ENCODE results near the gene SYNDIG1.

Gene SYNDIG1

DNA sequence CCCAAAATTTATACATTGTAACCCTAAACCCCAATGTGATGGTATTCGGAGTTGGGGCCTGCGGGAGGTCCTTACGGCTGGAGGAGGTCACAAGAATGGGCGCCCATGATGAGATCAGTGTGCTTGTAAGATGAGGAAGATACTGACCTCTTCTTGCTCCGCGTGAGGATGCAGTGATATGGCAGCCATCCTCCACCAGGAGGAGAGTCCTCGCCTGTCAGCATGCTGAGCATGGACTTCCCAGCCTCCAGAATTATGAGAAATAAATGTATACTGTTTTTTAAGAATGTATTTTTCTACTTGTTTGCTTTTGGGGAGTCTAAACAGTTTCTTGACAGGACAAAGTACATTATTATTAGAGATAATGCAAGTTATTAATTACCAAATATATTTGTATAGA lies 8.7 kb upstream of the SYNDIG1 start:
- TF ChIP-seq LEF1 (IDR thresholded peaks at IDR 0.05; ENCODE audit: borderline replicate concordance) (no peak), ZNF384 (IDR thresholded peaks at IDR 0.05) (no peak), FOXM1 (IDR thresholded peaks at IDR 0.05; ENCODE audit: borderline replicate concordance) (no peak), FOXK2 (IDR thresholded peaks at IDR 0.05) (no peak), NFRKB (IDR thresholded peaks at IDR 0.05) (no peak), L3MBTL2 (conservative IDR thresholded peaks at IDR 0.05) (no peak), CTBP1 (IDR thresholded peaks at IDR 0.05; ENCODE audit: borderline replicate concordance) (no peak), TARDBP (IDR thresholded peaks at IDR 0.05) (no peak), ARNT (IDR thresholded peaks at IDR 0.05) (no peak), BHLHE40 (IDR thresholded peaks at IDR 0.05; ENCODE audit: borderline replicate concordance) (no peak), SP1 (IDR thresholded peaks at IDR 0.05) (no peak), SUZ12 (IDR thresholded peaks at IDR 0.05) (no peak), HDGF (IDR thresholded peaks at IDR 0.05; ENCODE audit: borderline replicate concordance) (no peak), ELF4 (IDR thresholded peaks at IDR 0.05) (no peak), FOXA1 (IDR thresholded peaks at IDR 0.05) (no peak)
- TF ChIP-seq, protein P1, sequence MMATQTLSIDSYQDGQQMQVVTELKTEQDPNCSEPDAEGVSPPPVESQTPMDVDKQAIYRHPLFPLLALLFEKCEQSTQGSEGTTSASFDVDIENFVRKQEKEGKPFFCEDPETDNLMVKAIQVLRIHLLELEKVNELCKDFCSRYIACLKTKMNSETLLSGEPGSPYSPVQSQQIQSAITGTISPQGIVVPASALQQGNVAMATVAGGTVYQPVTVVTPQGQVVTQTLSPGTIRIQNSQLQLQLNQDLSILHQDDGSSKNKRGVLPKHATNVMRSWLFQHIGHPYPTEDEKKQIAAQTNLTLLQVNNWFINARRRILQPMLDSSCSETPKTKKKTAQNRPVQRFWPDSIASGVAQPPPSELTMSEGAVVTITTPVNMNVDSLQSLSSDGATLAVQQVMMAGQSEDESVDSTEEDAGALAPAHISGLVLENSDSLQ (IDR thresholded peaks at IDR 0.05) = no peak
- DNase-seq (ENCODE audit: extremely low spot score) = no peak
- ChIA-PET CTCF (no interaction called here), POLR2A (no interaction called here)

DNA sequence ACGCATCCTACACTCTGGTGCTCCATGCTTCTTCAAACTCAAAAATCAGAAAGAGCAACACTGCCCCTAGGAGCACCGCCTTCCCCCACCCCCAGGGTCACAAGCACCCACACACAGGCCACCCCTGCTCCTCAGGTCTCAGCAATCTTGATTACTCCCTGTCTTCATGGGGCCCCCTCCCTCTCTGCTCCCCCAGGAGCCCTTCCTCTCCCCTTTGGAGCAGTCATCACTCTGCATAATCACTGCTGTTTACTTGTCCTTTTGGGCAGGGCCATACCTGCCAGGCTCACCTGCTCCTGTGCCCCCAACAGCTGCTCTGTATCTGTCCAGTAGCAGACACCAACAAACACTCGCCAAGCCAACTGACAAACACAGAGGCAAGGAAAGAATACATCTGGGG lies 7.6 kb upstream of the SYNDIG1 start:
- TF ChIP-seq ARNT (IDR thresholded peaks at IDR 0.05) (no peak), L3MBTL2 (conservative IDR thresholded peaks at IDR 0.05) (no peak), FOXM1 (IDR thresholded peaks at IDR 0.05; ENCODE audit: borderline replicate concordance) (no peak), NFRKB (IDR thresholded peaks at IDR 0.05) (no peak)
- POLR2A ChIA-PET = no interaction called here
- CTCF ChIA-PET = no interaction called here
- no peak for DNase-seq (ENCODE audit: extremely low spot score)

DNA sequence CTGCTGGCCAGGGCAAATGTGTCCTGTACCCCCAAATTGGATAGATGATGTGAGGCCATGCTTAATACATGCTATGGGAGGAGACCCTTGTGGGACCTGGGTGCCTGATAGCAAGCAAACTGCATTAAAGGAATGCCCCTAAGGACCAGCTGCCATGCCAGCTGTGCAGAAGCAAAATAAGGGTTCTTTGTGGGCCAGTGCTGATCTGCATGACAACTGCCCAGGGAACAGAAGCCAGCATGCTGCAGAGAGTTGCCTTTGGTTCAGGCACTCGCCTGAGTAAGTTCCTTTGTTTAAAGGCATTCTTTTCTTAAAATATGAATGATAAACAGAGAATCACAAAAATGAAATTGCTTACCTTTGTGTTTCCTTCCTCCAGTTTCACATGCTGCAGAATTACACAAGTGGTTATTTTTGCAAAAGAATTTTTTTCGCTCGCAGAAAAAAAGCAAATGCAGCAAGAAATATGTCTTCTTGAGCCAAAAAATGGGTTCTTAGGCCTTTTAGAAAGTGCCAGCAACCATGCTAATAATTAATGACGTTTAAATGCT lies 6.9 kb upstream of the SYNDIG1 start:
- CTCF ChIA-PET = no interaction called here
- TF ChIP-seq ELF4 (IDR thresholded peaks at IDR 0.05) (no peak), ZNF384 (IDR thresholded peaks at IDR 0.05) (no peak), L3MBTL2 (conservative IDR thresholded peaks at IDR 0.05) (no peak), BHLHE40 (IDR thresholded peaks at IDR 0.05; ENCODE audit: borderline replicate concordance) (no peak), SUZ12 (IDR thresholded peaks at IDR 0.05) (no peak), NFRKB (IDR thresholded peaks at IDR 0.05) (no peak), ARNT (IDR thresholded peaks at IDR 0.05) (no peak), FOXM1 (IDR thresholded peaks at IDR 0.05; ENCODE audit: borderline replicate concordance) (no peak), TARDBP (IDR thresholded peaks at IDR 0.05) (no peak)
- TF ChIP-seq, protein P1 (IDR thresholded peaks at IDR 0.05) = no peak

DNA sequence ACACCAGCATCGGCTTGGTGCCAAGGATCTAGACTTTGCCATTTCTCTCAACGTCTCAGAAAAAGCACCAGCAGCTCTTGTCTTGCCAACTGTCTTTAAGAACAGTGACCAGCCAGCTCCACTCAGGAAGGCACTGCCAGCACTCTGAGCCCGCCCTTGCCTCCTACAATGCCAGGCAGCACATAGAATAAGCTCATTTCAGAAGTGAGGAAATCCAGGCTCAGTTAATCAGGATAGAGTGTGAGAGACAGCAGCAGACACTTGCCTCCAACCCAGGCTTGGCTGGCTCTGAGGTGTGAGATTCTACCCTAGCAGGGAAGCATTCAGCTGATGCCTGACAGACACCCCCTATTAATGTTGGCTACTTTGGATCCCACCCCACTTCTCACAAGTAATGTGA lies 4.3 kb upstream of the SYNDIG1 start:
- ChIA-PET CTCF (no interaction called here), POLR2A (no interaction called here)
- no peak for TF ChIP-seq ELF4 (IDR thresholded peaks at IDR 0.05)
- TF ChIP-seq SP1 (IDR thresholded peaks at IDR 0.05) = no peak
- no peak for TF ChIP-seq FOXA1 (IDR thresholded peaks at IDR 0.05)
- no peak for TF ChIP-seq FOXK2 (IDR thresholded peaks at IDR 0.05)
- no peak for DNase-seq (ENCODE audit: extremely low spot score)

More for the DNA sequence above, 6.9 kb upstream of the SYNDIG1 start:
- no peak for DNase-seq (ENCODE audit: extremely low spot score)
- POLR2A ChIA-PET = no interaction called here

DNA sequence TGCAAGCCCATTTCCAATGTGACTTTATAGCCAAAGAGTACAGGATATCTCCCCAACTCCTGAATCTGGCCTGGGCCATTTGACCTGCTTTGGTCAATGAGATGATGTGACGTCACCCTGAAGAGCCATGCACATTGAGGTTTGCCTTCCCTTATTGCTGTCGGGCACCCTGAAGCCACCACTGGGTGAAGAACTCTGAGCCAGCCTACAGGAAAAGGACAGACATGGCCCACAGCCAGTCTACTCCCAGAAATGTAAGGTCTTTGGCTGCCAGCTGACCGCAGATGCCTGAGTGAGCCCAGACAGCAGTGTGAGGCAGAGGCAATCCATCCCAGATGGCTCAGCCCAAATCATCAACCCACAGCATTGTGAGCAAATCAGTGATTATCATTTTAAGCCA lies 3.7 kb upstream of the SYNDIG1 start:
- TF ChIP-seq L3MBTL2 (conservative IDR thresholded peaks at IDR 0.05) (no peak), ELF4 (IDR thresholded peaks at IDR 0.05) (no peak), FOXK2 (IDR thresholded peaks at IDR 0.05) (no peak), NFRKB (IDR thresholded peaks at IDR 0.05) (no peak), HDGF (IDR thresholded peaks at IDR 0.05; ENCODE audit: borderline replicate concordance) (no peak), LEF1 (IDR thresholded peaks at IDR 0.05; ENCODE audit: borderline replicate concordance) (no peak), ZNF384 (IDR thresholded peaks at IDR 0.05) (no peak), ARNT (IDR thresholded peaks at IDR 0.05) (no peak), CTBP1 (IDR thresholded peaks at IDR 0.05; ENCODE audit: borderline replicate concordance) (no peak), BHLHE40 (IDR thresholded peaks at IDR 0.05; ENCODE audit: borderline replicate concordance) (no peak), FOXM1 (IDR thresholded peaks at IDR 0.05; ENCODE audit: borderline replicate concordance) (no peak)
- TF ChIP-seq, protein P1 (IDR thresholded peaks at IDR 0.05) = no peak
- no peak for DNase-seq (ENCODE audit: extremely low spot score)
- ChIA-PET POLR2A (no interaction called here), CTCF (no interaction called here)

DNA sequence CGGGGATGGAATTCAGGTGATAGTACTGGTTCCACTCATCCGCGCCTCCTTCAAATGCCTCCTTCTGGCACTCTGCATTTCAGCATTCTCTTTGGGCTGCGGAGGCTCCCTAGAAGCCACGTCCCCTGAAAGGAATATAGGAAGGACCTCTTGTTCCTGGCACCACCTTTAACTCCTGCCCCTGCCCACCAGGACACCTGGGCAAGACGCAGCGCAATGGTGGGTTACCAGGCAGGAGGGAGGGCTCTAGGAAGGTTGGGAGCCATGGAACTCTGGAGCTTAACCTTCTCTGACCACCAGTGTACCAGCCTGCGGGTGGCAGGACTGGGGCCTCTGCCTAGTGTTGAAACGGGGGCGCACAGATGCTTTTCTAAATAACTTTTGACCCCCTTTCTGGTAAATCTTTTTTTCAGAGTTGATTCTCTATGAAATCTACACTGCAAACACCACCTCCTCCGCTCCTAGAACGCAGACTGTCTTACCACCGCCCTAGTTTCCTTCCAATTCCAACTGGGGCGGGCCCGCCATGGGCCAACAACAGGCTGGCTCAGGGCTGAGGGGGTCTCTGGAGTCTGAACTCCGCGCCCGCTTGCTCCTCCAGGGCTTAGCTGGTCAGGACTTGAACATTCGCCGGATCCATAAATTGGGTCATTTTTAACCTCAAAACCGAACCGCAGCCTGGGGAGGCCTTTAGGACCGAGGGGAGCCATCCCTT lies 871 bp upstream of the SYNDIG1 start:
- ChIA-PET CTCF (no interaction called here), POLR2A (interaction anchor here (1.4 kb wide), 1 partner anchor 11 kb away, joined by 5 read pairs; no protein-coding TSS in a partner anchor)
- DNase-seq (ENCODE audit: extremely low spot score) = no peak
- TF ChIP-seq, protein P1 (IDR thresholded peaks at IDR 0.05) = no peak
- TF ChIP-seq FOXM1 (IDR thresholded peaks at IDR 0.05; ENCODE audit: borderline replicate concordance) (no peak), ZNF384 (IDR thresholded peaks at IDR 0.05) (no peak), SUZ12 (IDR thresholded peaks at IDR 0.05) (no peak), LEF1 (IDR thresholded peaks at IDR 0.05; ENCODE audit: borderline replicate concordance) (no peak)
